HG03196 (cell line): ENCODE data around the gene PPM1M.
A peak's percentile ranks its signal among the peaks of the same experiment; 100 is the strongest.

Experiments used
- ATAC-seq: cut with Tn5 transposase; IDR thresholded peaks from one replicate; pipeline ENCODE4 v1.9.1; 2021; ENCODE audit not compliant: unreplicated experiment

The PPM1M gene

DNA sequence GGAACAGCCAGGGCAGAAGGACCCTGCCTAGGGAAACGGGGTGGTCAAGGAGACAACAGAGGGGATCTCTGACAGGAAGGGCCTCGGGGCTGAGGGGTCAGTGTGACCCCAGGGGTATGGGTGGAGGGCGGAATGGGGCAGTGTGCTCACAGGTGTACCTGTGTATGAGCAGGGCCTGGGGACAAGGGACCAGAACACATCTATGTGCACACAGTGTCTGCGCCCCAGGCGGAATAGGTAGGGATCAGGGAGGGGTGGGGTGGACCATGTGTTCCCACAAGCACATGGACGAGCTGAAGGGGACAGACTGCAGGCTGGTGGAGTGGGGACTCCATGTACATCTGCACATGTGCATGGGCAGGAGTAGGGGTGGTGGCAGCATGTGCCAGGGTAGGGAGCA, 15.1 kb upstream of the PPM1M start:
- no peak for ATAC-seq

DNA sequence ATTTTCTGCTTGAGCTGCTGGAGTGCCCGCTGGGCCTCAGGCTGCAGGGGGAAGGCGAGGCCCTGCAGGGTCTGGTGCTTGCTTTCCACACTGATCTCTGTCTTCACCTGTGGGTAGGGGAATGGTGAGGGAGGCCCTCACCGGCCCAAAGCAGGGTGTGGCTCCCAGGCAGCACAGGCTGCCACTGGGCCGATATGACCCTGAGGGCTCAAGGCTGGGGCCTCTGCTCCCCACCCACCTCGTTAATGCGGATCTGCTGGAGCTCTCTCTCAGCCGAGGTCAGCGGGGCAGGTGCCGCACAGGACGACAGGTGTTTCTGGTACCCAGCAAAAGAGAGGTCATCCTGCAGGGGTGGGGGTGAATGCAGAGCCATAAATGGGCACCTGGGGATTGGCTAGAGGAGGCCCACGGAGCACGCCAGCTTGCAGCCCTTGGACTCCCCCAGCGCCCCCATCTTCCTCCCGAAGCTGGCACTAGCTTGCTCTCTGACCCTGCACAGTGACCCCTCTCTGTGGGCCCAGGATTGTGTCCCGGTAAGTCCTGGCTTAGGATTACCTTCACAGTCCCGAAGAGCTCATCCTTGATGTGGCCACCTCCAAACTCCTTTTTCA, 14.6 kb upstream of the PPM1M start:
- ATAC-seq: no peak

DNA sequence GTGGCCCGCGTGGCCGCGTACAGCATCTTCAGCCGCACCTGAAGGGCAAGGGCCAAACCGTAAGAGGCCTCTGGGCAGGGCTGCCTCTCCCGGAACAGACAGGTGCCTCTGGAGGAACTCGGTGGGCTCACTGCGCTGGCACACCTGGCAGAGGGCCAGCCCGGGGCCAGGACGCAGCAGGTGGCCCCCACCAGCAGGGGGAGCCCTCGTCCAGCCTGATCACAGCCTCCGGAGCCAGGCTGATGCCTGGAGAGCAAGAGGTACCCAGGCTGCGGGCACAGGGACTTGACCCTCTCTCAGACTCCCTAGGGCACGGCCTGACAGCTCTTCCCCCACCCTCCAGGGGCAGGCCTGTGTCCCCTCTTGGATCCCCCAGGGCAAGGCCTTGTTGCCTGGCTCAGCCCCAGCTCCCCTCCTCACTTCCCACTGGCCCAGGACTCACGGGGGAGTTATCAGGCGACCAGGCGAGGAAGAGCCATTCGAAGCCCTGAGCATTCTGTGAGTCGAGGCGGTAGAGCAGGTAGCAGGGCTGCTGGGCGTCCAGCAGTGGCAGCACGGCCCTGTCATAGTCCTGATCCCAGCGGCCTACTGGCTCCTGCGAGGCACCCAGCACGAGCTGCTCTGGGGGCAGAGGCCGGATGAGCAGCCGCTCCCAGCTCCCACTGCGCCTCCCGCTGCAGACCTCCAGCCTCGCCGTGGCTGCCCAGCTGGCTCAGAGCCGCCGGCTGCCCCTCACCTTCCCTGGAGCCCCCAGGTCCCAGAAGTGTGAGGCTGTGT, 13.9 kb upstream of the PPM1M start:
- no peak for ATAC-seq

DNA sequence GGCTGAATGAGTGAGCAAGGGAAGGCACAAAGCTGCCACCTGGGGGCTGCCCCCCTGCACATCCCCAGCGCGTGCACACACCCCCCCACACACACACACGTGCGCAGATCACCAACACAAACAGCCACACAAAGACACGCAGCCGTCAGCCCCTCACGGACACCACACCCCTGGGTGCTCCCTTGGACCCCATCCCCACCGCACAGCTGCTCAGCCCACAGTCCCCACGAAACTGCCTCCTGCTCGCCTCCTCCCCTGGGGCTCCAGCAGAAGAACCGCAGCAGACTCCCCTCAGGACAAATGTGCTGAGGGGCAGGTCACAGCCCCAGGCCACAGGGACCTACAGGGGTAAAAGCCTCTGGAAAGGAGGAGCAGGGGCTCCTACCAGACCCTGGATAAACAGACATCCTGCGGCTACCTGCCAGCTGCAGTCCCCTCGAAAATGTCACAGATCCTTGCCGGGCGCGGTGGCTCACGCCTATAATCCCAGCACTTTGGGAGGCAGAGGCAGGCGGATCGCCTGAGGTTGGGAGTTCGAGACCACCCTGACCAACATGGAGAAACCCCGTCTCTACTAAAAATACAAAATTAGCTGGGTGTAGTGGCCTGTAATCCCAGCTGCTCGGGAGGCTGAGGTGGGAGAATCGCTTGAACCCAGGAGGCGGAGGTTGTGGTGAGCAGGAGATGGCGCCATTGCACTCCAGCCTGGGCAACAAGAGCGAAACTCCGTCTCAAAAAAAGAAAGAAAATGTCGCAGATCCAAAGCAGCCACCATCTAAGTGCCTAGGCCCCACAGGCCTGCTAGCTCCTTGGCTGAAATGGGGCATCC, 13.1 kb upstream of the PPM1M start:
- no peak for ATAC-seq

DNA sequence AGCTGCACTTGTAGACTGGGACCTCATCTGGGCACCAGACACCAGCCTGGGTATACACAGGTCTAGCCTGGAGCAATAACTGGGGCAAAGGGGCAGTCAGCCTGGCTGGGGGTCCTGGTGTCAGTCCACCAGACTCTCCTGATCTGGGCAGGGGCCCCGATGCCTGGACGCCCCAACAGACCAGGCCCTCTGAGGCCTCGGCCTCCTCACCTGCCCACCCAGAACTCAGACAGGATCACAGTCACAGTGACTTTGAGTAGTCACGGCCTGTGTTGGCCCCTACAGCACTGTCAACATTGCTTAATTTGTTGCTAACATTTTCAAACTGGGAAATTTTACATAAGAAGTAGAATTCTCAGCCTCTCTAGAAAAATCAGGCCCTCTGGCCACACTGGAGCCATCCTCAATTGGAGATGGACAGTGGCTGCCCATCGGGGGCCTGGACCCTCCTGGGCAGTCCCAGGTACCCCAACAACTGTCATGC, 12.4 kb upstream of the PPM1M start:
- no peak for ATAC-seq

DNA sequence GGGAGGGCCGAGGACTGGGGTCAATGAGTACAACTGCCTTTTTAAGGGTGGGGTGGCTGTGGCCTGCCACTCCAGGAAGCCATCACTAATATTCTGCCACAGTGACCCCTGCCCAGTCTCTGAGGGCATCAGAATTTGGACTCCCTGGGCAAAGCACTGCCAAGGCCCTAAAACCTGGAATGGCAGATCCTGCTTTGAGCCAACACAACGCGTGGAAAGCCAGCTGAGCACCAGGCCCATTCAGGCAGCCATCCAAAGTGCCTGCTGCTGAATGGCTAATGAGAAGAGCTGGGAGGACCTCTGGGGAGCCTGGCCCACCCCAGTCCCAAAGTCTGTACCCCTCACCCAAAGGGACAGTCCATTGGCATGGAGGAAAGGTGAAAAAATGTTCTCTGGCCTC, 11.6 kb upstream of the PPM1M start:
- ATAC-seq: no peak

DNA sequence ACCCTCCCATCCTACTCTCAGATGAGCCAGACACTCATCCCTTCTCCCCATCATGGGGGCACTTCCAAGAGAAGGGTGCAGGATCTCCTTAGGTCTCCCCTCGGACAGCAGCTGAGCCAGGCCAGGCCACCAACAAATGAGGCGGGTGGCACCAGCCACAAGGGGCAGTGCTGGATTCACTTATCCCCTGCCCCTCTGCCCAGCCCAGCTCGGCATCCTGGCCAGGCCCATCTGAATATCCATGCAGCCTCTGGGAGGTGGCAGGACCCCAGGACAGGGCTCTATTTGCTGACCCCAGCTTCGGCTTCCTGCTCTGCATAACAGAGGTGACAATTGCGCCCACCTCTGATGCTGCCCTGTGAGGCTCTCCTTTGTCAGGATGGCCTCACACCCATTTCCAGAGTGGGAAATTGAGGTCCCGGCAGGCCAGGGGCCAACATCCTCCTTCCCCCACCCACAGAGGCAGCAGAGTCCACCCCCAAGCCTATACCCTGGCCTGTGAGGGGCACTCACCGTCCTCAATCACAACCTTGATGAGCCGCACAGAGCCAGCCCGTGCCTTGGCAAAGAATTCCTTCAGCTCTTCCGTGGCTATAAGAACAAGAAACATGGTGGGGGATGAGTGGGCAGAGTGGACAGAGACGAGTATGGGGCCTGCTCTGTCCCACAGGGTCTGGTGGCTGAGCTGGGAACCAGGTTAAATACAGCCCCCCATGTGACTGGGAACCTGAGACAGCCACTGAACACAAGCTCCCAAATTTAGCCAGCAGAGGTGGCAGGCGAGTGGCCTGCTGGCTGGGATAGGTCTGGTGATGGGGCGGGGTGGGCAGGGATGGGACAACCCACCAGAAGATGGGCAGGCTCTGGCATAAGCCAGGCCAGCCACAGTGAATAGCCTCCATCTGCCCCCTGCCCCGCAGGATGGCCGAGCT, 10.8 kb upstream of the PPM1M start:
- ATAC-seq: no peak

DNA sequence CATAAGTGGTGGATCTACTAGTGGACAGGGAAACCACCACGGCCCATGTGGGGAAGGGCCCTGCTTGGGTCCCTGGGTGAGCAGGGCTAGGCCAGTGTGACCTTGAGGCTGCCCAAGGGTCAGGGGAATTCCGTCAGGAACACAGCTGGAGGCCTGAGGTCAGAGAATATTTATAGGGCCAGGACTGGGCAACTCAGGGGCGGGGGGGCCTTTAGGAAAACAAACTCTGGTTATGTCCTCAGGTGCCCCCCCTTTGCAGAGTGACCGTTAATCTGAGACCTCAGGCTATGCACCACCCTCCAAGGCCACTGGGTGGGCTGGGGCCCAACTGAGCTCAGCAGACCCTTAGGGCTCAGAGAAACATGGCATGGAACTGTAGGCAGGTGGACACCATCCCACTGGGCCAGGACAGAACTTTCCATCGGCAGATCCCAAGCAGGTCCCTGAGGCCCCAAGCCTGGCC, 9.1 kb upstream of the PPM1M start:
- ATAC-seq: no peak

DNA sequence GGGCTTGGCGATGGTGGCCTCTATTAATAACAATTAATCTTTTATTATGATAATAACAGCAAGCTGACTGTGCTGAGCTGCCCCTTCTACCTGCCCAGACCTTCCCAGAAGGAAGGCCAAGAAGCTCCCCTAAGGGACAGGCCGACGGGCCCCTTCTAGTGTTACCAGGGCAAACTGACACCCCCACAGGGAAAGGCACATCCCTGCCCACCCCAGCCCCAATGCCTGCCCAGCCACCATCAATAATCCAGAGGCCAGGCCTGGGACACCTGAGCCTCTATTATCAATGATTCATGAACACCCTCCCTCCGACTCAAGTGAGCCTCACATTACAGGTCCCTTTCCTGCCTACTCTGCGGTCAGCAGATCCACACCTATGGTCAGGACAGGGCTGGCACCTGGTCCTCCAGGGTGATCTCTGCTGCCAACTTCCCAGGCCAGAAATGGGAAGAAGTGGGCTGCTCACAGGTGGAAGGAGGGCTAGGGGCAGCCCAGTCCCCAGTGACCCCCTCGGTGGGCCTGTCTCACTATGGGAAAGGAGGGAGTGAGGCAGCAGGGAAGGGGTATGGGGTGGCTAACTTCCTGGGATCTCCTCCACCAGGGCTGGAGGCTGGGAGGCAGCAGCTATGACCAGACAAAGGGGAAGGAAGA, 8.4 kb upstream of the PPM1M start:
- ATAC-seq: no peak

DNA sequence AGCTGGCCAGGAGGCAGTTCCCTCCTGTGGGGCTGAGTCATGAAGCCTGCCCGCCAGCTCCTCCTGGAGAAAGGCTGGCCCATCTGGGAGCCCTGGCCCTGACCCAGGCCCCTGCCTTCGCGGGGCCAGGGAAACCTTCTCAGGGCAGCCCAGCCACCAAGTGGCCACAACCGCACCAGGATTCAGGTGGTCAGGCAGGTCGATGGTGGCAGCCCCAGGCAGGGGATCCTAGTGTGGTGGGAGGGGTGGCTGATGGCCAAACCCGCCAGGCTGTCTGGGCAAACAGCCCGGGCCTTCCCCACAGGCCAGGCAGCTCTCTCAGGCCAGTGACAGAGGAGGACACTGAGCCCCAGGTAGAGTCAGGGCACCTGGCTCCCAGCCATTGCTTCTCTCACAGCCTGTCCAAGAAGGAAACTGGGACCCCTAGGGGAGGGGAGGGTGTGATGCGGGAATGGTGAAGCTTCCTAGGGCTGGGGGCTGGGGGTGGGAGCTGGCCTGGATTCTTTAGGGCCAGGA, 7.8 kb upstream of the PPM1M start:
- no peak for ATAC-seq

DNA sequence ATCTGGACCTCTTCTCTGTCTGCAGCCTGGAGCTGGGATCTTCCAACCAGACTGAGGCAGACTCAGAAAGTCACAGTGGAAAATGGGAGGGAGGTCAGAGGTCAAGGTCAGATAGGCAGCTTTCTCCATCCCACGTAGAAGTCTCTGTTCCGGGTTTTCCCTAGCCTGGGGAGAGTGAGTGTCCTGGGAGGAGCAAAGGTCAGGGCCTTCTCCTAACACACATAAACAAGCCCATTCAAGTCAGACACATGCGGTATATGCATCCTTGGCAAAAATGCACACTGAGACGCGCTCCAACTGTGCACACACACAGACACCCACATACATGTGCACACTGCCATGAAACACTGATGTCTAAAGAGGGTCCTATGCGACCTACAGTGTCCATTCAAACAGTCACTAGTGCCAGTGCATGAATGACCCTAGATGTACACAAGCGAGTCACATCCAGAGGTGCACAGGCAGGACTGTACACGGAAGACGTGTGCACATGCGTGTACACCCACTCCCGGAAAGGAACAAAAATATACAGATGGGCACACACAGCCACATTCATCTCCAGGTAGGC, 7.3 kb upstream of the PPM1M start:
- no peak for ATAC-seq

DNA sequence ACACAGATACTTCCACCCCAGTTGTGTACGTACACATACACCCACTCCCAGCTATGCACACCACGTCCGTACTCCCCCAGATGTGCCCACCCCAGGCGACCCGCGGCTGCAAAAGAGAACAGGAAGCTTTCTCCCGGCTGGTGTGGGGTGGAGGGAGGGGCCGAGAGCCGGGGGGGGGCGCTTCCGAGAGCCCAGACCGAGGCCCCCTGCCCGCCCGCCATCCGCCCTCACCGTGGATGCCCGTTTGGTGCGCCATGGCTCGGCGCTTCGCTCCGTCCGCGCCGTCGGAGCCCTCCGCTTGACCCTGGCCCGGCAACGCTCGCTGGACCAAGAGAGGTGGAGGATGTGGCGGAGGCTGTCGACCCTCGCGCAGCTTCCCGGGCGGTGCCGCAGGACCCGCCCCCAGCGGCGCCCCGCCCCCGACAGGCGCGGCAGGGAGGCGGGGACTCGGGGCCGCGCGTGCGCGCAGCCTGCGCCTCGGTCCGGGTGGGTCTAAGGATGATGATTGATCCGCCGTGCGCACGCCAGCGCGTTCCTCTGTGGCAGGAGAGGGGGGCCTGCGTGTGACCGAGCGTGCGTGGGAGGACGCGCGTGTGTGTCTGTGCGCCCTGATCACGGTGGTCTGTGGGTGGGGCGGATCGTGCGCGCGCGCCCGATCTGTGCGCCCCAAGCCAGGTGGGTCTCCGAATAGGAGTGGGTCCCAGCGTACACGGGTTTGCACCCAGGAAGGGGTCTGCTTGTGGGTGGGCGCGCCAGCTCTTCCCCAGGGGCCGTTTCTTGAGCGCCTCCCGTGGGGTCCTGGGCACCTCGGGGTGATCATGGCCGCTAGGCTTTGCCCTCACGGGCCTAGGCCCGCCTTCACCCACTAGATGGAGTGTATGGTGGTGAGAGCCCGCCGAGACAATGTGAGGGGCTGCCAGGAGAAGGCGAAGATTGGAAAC, 6.5 kb upstream of the PPM1M start, which contains the start of gene TWF2:
TSS of gene TWF2 (minus strand) at position 398 of the 941 bp plus-strand sequence. CDS start at position 256, 142 bp downstream.
- peak; percentile 65 for ATAC-seq

DNA sequence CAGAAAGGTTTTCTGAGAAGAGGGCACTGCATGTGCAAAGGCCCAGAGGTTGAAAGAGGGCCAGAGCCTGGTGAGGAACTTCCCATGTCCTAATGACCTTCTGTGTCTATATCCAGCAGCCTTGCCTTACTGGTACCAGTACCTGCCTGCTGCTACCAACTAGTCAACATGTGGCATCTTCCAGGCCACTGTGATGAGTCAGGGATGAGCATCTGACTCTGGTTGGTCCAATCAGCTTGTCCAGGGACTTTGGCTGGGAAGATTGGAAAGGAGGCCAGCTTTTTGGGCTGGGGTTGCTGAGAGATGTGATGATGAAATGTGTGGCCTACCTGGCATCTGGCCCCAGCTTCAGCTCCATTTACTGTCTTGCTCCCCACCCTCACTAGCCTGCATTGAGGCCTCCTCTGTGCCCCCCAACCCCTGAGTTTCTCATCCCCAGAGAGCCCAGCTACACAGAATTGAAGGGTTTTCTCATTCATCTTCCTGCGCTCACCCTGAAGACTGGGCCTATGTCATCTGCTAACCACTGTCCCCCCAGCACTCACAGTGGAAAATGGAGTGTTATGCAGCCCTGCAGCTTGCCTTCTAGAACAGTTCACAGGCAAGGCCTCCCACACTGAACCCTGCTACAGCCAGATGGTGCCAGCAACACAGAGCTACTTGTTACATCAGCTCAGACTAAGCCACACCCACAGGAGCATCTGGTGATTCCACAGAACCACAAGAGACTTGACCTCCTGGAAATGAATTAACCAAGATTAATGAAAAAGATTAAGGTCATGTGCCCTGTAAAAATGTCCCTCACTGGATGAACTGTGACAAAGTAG, 5.3 kb upstream of the PPM1M start:
- ATAC-seq: no peak

DNA sequence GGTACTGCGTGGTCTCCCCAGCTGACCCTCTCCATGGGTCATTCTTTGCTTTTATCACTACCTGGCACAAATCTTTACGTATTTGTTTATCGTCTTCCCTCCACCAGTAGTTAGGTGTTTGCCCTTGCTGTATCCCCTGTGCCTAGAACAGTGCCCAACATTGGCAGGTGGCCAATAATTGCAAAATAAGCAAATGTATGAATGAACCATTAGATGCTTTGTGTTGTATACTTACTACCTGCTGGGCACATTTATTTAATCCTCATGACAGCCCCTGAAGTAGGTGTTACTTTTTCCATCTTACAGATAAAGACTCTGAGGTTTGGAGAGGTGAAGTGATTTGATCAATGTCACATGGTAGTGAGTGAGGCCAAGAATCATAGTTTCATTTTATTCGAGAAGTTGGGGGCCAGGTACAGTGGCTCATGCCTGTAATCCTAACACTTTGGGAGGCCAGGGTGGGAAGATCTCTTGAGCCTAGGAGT, 4.6 kb upstream of the PPM1M start:
- no peak for ATAC-seq

DNA sequence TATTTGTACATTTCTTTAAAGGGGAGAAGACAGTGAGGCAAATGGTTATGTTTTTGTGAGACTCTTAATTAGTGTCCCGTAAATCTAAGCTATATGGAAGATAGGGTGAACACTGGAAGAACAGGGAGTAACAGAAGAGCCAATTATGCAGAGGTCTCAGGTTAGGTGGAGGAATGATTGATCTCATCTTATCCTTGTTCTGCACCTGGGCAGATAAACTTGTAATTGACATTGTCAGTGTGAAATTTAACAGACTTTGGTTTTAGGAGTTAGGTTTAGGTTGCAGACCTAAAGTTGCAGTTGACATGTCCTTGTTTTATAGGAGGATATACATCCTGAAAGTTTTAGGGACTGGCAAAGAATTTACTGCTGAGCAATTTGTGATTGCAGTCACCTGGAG, 3.5 kb upstream of the PPM1M start:
- no peak for ATAC-seq

DNA sequence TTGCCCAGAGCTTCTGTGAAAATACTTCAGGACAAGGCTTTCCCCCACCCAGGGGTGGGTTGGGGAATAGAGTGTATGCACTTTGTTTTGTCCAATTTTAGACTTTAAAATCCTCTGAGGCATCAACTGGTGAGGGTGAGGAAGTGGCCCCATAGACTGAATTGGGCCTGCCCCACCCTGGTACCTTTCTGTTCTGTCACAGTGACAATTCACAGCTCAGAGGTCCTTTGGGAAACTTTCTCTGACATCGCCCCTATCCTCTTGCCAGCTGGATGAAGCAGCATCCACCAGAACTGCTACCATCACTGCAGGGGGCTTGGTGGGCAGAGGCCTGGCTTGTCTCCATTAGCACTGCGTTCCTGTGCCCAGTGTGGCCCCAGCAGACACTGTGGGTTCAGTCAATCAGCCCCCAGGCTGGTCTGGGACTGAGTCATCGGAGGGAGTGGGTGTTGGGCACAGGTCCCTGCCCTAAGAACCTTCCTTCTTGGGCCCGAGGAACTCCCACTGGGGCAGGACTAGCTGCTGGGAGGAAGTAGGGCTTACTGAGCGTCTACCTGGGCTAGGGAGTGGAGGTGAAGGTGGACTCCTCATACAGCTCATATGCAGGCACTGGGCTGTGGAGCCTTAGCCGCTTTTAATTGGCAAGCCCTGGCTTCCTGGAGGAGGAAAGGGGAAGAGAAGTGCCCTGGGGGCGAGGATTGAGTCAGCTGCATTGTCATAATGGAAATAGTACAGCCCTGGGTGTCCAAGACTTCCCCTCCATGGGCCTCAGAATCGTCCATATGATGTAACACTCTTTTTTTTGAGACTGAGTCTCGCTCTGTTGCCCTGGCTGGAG, 1.5 kb upstream of the PPM1M start:
- peak; percentile 22 for ATAC-seq
